SK-N-DZ (cell line): ENCODE results near the gene DERL3.

Source experiments
- small RNA-seq, 2 experiments: library from RNA; depleted of rRNA; stranded (forward); fragments of <200 nt; gene quantifications; one replicate each; pipeline ENCODE3, GENCODE V24; 2014

DERL3 gene

Small RNA genes within 50 kb of the gene (small RNA-seq; reads per million reads assigned to genes)
- 0 reads per million in 2 experiments for gene RN7SL268P
